Memory B cell (primary cell): ENCODE data around the gene TWIST2.

Experiments
- ATAC-seq: fragments of 150-1000 bp; cut with Tn5 transposase; 2 replicates; pipeline ENCODE4 v1.10.0; 2021; ENCODE audit warnings: low read depth, mild to moderate bottlenecking, moderate library complexity
- DNase-seq, 2 donors: peaks; one replicate each; pipeline ENCODE4 v3.0.0; 2022; ENCODE audit warnings: low spot score in 2 of 2
- H3K27ac Mint-ChIP-seq: one replicate; pipeline ENCODE4 v1.8.0; 2022; ENCODE audit warnings: mild to moderate bottlenecking, moderate library complexity, mixed read lengths
- H3K27me3 Mint-ChIP-seq: one replicate; pipeline ENCODE4 v1.8.0; 2022; ENCODE audit warnings: mixed read lengths
- H3K36me3 Mint-ChIP-seq: one replicate; pipeline ENCODE4 v1.8.0; 2022; ENCODE audit warnings: mild to moderate bottlenecking, mixed read lengths
- H3K4me1 Mint-ChIP-seq: one replicate; pipeline ENCODE4 v1.8.0; 2022; ENCODE audit warnings: mixed read lengths
- H3K4me3 Mint-ChIP-seq: one replicate; pipeline ENCODE4 v1.8.0; 2022; ENCODE audit warnings: mild to moderate bottlenecking, moderate library complexity, mixed read lengths
- H3K9me3 Mint-ChIP-seq: one replicate; pipeline ENCODE4 v1.8.0; 2022; ENCODE audit warnings: mixed read lengths

The TWIST2 gene

DNA sequence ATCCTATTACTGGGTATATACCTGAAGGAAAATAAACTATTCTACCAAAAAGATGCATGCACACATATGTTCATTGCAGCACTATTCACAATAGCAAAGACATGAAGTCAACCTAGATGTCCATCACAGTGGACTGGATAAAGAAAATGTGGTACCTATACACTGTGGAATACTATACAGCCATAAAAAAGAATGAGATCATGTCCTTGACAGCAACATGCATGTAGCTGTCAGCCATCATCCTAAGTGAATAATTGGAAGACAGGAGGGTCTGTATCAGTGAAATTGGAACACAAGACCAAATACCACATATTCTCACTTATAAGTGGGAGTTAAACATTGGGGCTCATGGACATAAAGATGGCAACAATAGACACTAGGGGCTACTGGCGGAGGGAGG is 27.7 kb upstream of the TWIST2 start:
- no peak overlapping the region for H3K4me3 Mint-ChIP-seq
- H3K27ac Mint-ChIP-seq = no peak overlapping the region
- no peaks in the 10 kb centered on the region for H3K4me1 Mint-ChIP-seq
- no peak for ATAC-seq
- peaks cover 17% of the 10 kb centered on the region for H3K27me3 Mint-ChIP-seq
- DNase-seq = no peak
- no peaks in the 10 kb centered on the region for H3K36me3 Mint-ChIP-seq
- peaks cover 10% of the 10 kb centered on the region for H3K9me3 Mint-ChIP-seq

DNA sequence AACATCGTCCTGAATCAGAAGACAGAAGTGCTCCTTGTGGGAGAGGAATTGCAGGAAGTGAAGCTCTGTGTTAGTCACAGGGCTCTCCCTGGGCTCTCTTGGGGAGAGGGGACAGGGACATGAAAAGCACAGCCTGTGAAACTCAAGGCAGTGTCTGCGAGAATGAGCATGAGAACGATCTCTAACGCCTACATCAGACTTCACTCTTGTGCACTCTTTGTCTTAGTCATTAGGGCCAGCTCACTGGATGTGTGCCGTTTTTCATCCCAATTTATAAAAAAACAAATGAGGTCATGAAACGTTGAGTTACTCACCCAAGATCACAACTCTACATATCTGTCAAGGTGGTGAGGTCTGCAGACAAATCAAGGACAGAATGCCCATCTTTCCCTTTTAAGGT is 27.0 kb upstream of the TWIST2 start:
- Mint-ChIP-seq H3K4me3 (no peak overlapping the region), H3K27ac (no peak overlapping the region), H3K9me3 (peaks cover 11% of the 10 kb centered on the region), H3K36me3 (no peaks in the 10 kb centered on the region), H3K4me1 (no peaks in the 10 kb centered on the region), H3K27me3 (peaks cover 18% of the 10 kb centered on the region)
- no peak for ATAC-seq
- no peak for DNase-seq

DNA sequence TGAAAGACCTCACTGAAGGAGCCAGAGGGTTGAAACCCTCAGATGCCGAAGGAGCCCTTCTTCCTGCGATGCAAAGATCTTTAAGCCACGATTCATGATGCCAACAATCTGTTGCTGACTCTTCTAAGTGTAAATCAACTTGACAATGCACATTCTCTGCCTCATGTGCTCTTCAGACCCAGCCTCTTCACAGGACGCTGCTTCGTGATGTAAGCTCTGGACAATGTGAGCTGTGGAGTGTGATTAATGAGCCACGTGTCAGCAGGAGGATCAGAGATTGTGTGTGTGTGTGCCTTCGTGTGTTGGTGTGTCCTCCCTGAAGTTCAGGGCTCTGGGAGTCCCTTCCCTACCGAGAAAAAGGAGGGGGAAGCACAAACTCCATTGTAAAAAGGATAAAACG is 26.5 kb upstream of the TWIST2 start:
- DNase-seq = no peak
- Mint-ChIP-seq H3K36me3 (no peaks in the 10 kb centered on the region), H3K4me3 (no peak overlapping the region), H3K9me3 (peaks cover 13% of the 10 kb centered on the region), H3K4me1 (no peaks in the 10 kb centered on the region), H3K27me3 (peaks cover 18% of the 10 kb centered on the region), H3K27ac (no peak overlapping the region)
- ATAC-seq = no peak

DNA sequence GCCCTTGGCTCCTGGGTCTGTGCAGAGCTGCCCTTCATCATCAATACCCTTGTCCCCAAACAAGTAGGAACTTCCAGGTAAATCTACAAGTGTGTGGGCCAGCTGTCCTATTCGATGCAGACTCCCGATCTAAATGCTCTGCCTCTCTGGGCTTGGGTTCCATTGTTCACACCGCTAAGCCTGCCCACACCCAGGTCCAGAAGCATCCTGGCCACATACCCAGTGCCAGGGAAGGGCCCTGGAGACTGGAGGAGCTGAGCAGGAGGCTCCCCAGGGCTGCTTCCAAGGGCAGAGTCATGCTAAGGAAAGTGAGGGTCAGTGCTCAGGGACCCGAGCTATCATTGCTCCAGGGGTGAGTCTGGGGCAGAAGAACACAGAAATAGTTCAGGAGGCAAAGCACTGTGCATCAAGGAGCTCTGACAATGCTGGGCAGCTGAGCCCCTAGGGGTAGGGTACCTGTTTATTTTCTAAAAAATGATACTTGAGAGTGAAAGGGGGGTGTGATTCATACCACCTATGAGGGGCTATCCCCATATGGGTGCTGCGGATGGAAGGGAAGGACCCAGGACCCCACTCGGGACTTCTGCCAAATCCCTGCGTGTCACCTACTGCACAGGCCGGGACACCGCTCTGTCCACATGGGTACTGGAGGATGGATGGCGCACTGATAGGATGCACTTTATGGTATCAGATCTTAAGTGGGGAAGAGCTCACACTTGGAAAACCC is 25.8 kb upstream of the TWIST2 start:
- H3K36me3 Mint-ChIP-seq = no peaks in the 10 kb centered on the region
- ATAC-seq (no peak), DNase-seq (no peak)
- H3K9me3 Mint-ChIP-seq = peaks cover 14% of the 10 kb centered on the region
- H3K27me3 Mint-ChIP-seq = peaks cover 17% of the 10 kb centered on the region
- H3K4me1 Mint-ChIP-seq = no peaks in the 10 kb centered on the region
- no peak overlapping the region for H3K27ac Mint-ChIP-seq
- H3K4me3 Mint-ChIP-seq = no peak overlapping the region

DNA sequence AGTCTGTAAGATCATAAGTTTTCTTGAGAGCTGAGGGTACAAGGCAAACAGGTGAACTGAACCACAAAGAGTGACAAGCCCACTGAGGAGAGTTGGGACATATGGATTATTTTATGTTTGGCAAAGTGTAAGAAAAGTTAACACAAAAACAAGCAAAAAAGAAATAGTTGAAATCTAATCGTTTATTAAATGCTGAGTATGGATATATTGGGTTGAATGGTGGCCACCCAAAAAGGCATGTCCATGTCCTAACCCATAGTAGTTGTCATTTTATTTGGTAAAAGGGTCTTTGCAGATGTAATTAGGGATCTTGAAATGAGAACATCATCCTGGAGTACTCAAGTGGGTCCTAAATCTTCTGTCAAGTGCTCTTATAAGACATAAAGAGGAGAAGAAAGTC is 24.9 kb upstream of the TWIST2 start:
- Mint-ChIP-seq H3K4me1 (no peaks in the 10 kb centered on the region), H3K27me3 (peaks cover 17% of the 10 kb centered on the region), H3K4me3 (no peak overlapping the region), H3K9me3 (peaks cover 15% of the 10 kb centered on the region), H3K36me3 (no peaks in the 10 kb centered on the region), H3K27ac (no peak overlapping the region)
- DNase-seq (no peak), ATAC-seq (no peak)

DNA sequence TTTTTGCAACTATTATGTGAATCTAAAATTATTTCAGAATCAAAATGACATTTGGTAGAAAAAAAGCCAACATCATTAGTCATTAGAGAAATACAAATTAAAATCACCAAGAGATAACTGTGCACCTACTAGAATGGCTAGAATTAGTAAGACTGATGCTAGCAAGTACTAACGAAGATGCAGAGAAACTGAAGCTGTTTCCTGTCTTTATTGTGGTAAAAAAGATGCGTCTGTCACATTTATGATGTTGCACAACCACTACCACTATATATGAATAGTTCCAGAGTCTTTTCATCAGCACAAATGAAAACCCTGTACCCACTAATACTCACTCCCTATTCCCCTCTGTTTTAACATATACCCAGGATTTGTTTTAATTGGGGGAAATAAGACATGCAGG is 16.7 kb upstream of the TWIST2 start:
- DNase-seq = no peak
- Mint-ChIP-seq H3K9me3 (peaks cover 4% of the 10 kb centered on the region), H3K27ac (no peak overlapping the region), H3K36me3 (no peaks in the 10 kb centered on the region), H3K4me3 (no peak overlapping the region), H3K27me3 (peaks cover 8% of the 10 kb centered on the region), H3K4me1 (no peaks in the 10 kb centered on the region)
- ATAC-seq = no peak

DNA sequence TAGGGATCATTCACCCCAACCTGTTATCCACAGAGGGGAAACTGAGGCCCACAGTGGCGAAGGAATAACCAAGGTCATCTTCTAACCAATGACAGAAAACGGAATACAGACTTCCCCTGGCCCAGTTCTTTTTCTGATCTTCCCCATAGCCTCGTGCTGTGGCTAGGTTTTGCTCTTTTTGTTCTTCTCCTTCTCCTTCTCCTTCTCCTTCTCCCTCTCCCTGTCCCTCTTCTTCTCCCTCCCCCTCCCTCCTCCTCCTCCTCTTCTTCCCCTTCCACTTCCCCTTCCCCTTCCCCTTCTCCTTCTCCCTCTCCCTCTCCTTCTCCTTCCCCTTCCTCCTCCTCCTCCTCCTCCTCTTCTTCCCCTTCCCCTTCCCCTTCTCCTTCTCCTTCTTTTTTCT is 12.9 kb upstream of the TWIST2 start:
- H3K27ac Mint-ChIP-seq = no peak overlapping the region
- no peak for DNase-seq
- no peak overlapping the region for H3K4me3 Mint-ChIP-seq
- no peaks in the 10 kb centered on the region for H3K4me1 Mint-ChIP-seq
- no peaks in the 10 kb centered on the region for H3K36me3 Mint-ChIP-seq
- ATAC-seq = no peak
- H3K27me3 Mint-ChIP-seq = peaks cover 14% of the 10 kb centered on the region
- no peaks in the 10 kb centered on the region for H3K9me3 Mint-ChIP-seq

DNA sequence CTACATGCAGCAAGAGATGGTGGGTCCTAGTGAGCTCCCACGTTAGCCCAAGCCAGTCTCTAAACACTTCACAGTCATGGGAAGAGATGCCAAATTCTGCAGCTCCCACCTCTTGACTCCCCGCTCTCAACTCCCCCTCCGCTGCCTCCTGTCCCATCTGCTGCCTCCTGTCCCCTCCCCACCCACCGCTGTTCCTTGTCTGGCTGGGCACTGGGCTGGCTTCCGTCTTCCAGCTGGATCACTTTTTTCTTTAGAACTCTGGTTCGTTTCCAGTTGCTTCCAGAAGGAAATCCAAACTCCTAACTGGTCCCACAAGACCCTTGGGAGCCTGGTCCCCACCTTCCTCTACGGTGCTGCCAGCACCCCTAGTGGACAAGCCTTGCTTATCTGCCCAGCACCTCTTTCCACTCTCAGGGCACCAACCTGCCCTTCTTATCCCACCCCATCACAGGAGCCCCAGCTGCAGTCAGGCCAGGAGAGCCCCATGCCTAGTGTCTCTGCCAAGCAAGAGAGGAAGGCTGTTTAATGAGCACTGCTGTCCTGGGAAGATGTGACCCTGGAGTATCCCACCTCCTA is 12.1 kb upstream of the TWIST2 start:
- DNase-seq (no peak), ATAC-seq (no peak)
- no peaks in the 10 kb centered on the region for H3K36me3 Mint-ChIP-seq
- no peak overlapping the region for H3K27ac Mint-ChIP-seq
- H3K27me3 Mint-ChIP-seq = peaks cover 14% of the 10 kb centered on the region
- H3K9me3 Mint-ChIP-seq = no peaks in the 10 kb centered on the region
- H3K4me1 Mint-ChIP-seq = no peaks in the 10 kb centered on the region
- no peak overlapping the region for H3K4me3 Mint-ChIP-seq

DNA sequence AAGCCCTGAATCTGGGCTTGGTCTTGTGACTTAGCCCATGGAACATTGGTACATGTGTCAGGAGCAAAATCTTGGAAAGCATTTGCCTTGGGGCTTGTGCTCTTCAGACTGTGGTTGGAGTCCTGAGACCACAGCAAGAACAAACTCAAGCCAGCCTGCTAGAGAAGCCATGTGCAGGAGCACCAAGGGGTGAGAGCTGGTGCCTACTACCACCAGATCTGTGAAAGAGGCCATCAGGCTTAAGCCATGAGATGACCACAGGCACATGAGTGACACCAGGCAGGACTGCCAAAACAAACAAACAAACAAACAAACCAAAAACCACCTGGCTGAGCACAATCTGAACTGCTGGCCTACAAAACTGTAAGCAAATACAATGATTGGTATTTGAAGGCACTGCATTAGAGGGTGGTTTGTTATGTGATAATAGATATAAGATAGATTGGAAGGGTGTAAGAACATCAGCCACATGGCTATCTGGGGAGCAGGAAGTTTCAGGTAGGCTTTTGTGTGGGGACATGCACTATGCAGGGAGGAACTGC is 9.0 kb upstream of the TWIST2 start:
- H3K27me3 Mint-ChIP-seq = peaks cover 12% of the 10 kb centered on the region
- no peaks in the 10 kb centered on the region for H3K4me1 Mint-ChIP-seq
- H3K27ac Mint-ChIP-seq = no peak overlapping the region
- no peaks in the 10 kb centered on the region for H3K9me3 Mint-ChIP-seq
- H3K36me3 Mint-ChIP-seq = no peaks in the 10 kb centered on the region
- no peak for DNase-seq
- no peak for ATAC-seq
- no peak overlapping the region for H3K4me3 Mint-ChIP-seq

DNA sequence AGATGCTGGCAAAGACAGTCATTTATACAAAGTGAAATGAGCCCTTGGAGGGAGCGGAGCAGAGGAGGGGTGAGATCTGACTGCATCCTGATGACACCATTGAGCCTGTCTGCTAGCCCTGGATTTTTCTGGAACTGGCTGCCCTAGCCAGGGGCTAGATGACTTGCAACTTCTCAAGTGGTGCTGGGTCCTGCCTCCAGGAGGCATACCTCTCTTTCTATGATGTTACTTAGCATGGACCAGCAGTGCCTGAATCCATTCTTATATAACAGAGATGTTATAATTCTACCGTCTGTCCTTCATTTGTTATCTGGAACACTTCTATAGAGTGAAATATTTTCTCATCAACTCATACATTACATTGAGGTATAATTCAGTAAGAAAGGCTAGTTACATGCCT is 8.5 kb upstream of the TWIST2 start:
- DNase-seq (no peak), ATAC-seq (no peak)
- no peaks in the 10 kb centered on the region for H3K36me3 Mint-ChIP-seq
- H3K4me3 Mint-ChIP-seq = no peak overlapping the region
- H3K4me1 Mint-ChIP-seq = no peaks in the 10 kb centered on the region
- peaks cover 12% of the 10 kb centered on the region for H3K27me3 Mint-ChIP-seq
- no peak overlapping the region for H3K27ac Mint-ChIP-seq
- H3K9me3 Mint-ChIP-seq = no peaks in the 10 kb centered on the region

DNA sequence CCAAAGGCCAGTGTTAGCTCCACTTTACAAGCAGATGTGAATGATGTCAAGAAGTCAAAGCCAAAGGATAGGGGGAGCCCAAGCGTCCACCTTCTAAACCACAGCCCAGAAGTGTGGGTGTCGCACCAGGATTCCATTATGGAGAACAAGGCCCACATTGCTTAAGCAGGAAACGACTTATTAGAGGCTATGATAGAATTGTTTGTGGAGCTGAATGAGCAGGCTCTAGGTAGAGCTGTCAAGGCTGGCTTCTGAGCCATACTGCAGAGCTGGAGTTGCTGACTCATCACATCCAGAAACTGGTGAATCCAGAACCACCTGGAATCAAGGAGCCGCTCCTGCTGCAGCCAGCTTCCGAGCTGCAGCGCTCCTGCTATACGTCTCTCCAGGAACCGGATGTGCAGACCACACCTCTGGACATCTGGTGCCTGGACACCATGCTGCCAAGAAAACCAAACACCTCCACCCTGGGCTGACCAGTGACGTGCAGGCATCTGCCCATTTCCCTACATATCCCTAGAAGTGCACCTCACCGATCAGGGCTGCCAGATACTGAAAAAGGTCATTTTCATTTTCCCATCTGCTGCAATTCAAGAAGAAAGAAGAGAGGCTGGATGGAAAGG is 6.2 kb upstream of the TWIST2 start:
- no peak overlapping the region for H3K4me3 Mint-ChIP-seq
- no peaks in the 10 kb centered on the region for H3K36me3 Mint-ChIP-seq
- H3K27me3 Mint-ChIP-seq = peaks cover 4% of the 10 kb centered on the region
- no peak overlapping the region for H3K27ac Mint-ChIP-seq
- DNase-seq = no peak
- H3K9me3 Mint-ChIP-seq = no peaks in the 10 kb centered on the region
- H3K4me1 Mint-ChIP-seq = no peaks in the 10 kb centered on the region
- no peak for ATAC-seq

DNA sequence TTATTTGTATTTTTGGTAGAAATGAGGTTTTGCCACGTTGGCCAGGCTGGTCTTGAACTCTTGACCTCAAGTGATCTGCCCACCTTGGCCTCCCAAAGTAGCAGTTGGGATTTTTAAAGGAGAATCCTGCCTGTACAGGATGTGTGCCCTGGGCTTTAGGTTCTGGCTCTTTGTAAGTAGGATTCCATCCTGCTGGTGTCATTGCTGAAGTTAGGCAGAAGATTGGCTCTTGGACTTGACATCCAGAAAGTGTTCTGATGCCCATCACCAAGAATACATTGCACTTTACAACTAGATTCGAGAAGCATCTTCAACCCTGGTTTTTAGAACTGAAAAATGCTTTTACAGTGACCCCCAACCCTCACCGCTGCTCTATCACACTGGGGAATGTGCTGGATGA is 4.4 kb upstream of the TWIST2 start:
- H3K27ac Mint-ChIP-seq = no peak overlapping the region
- H3K4me3 Mint-ChIP-seq = no peak overlapping the region
- ATAC-seq (no peak), DNase-seq (no peak)
- peaks cover under 1% of the 10 kb centered on the region for H3K27me3 Mint-ChIP-seq
- no peaks in the 10 kb centered on the region for H3K4me1 Mint-ChIP-seq
- H3K36me3 Mint-ChIP-seq = no peaks in the 10 kb centered on the region
- no peaks in the 10 kb centered on the region for H3K9me3 Mint-ChIP-seq

DNA sequence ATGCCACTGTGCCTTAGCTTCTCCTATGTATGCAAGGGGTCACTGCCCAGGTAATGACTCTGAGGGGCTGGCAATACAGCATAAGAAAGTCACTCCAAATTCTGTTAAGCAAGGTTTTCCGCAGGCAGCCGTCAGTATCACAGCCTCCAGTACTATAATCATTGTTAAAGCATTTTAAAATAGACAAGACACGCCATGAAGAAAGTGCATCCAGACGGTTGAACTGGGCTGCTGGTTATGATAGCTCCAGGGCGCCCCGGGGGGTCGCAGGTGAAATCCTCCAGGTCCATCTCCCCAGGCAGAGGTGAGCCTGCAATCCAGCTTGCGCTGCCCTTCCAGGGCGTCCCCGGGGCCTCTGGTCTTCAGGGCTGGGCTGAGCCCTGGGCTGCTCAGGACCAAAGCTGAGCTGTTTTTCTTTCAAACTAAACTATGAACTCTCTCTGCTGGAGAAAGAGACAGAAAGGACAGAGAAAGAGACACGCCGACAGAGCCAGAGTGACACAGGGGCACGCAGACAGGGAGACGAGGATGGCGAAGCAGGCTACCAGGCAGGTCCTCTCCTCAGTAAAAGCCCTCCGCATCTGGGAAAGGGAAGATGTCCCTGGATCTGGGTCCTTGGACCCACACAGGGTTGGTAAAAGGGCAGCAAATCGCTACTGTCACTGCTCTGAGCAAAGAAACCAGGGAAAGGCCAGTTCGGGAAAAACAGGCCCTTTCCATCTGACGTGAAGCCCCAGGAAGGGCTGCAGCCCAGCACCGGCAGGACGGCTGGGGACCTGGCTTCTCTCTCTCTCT is 2.1 kb upstream of the TWIST2 start:
- ATAC-seq = no peak
- H3K36me3 Mint-ChIP-seq = no peaks in the 10 kb centered on the region
- no peaks in the 10 kb centered on the region for H3K9me3 Mint-ChIP-seq
- no peak for DNase-seq
- no peaks in the 10 kb centered on the region for H3K4me1 Mint-ChIP-seq
- H3K27ac Mint-ChIP-seq = no peak overlapping the region
- H3K27me3 Mint-ChIP-seq = no peaks in the 10 kb centered on the region
- no peak overlapping the region for H3K4me3 Mint-ChIP-seq

DNA sequence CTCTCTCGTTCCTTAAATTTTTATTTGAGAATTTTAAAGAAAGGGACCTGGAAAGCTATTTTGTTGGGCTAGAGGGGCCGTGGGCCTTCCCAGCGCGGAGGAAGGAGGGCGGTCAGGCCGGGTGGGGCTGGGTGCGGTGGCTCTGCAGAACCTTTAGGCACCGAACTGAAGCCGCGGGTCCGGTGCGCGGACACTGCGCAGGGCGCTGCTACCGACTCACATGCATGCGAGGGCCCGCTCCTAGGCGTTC is 1.6 kb upstream of the TWIST2 start:
- no peak for ATAC-seq

More for the DNA sequence above, 1.6 kb upstream of the TWIST2 start:
- no peak overlapping the region for H3K27ac Mint-ChIP-seq
- H3K36me3 Mint-ChIP-seq = no peaks in the 10 kb centered on the region
- H3K9me3 Mint-ChIP-seq = no peaks in the 10 kb centered on the region
- no peaks in the 10 kb centered on the region for H3K4me1 Mint-ChIP-seq
- H3K27me3 Mint-ChIP-seq = no peaks in the 10 kb centered on the region
- no peak for DNase-seq
- H3K4me3 Mint-ChIP-seq = no peak overlapping the region
